Trophoblast cell (in vitro differentiated cells and primary cell): ENCODE measurements around the gene ADIRF. TPM values are rescaled to one million over a fixed set of nuclear protein-coding genes. Genes with fewer than 3 reads are reported as not detected.

Experiments used
- DNase-seq, 2 donors: peaks; one replicate each; pipeline ENCODE4 v3.0.0-alpha.2; 2016
- H2AFZ ChIP-seq: 2 replicates; pipeline ENCODE4 v1.6.1; 2013; ENCODE audit warnings: low read length, moderate library complexity, mild to moderate bottlenecking; ENCODE audit not compliant: insufficient read depth, poor library complexity
- H2AK5ac ChIP-seq: 2 replicates; pipeline ENCODE4 v1.6.1; 2013; ENCODE audit warnings: mild to moderate bottlenecking, low read length
- H2BK120ac ChIP-seq: 2 replicates; pipeline ENCODE4 v1.6.1; 2013; ENCODE audit warnings: low read length, mild to moderate bottlenecking, moderate library complexity; ENCODE audit not compliant: insufficient read depth, poor library complexity
- H2BK12ac ChIP-seq: 2 replicates; pipeline ENCODE4 v1.6.1; 2013; ENCODE audit warnings: mild to moderate bottlenecking, low read length, moderate library complexity
- H2BK5ac ChIP-seq: 2 replicates; pipeline ENCODE4 v1.6.1; 2013; ENCODE audit warnings: low read length, low read depth, moderate library complexity, mild to moderate bottlenecking; ENCODE audit not compliant: poor library complexity
- H3K14ac ChIP-seq: 2 replicates; pipeline ENCODE4 v1.6.1; 2013; ENCODE audit warnings: mild to moderate bottlenecking, low read length
- H3K18ac ChIP-seq: 2 replicates; pipeline ENCODE4 v1.6.1; 2013; ENCODE audit warnings: mild to moderate bottlenecking, low read length
- H3K23ac ChIP-seq: 2 replicates; pipeline ENCODE4 v1.6.1; 2013; ENCODE audit warnings: low read length
- H3K27ac ChIP-seq: 2 replicates; pipeline ENCODE4 v1.5.1; 2013; ENCODE audit warnings: low read depth, mild to moderate bottlenecking, inconsistent platforms, low read length, moderate library complexity
- H3K27me3 ChIP-seq: 2 replicates; pipeline ENCODE4 v1.6.1; 2013; ENCODE audit warnings: inconsistent platforms, mild to moderate bottlenecking, low read length, moderate library complexity; ENCODE audit not compliant: insufficient read depth
- H3K36me3 ChIP-seq, 2 experiments: 1 replicate in 1 of 2; 2 replicates in 1 of 2; pipeline ENCODE4 v1.6.1; 2013; ENCODE audit warnings: low read length in 2 of 2, mild to moderate bottlenecking in 2 of 2, moderate library complexity in 1 of 2; ENCODE audit not compliant: insufficient read depth in 2 of 2, control insufficient read depth in 1 of 2
- H3K4ac ChIP-seq: 2 replicates; pipeline ENCODE4 v1.6.1; 2013; ENCODE audit warnings: low read depth, mild to moderate bottlenecking, low read length, moderate library complexity
- H3K4me1 ChIP-seq, 2 experiments: 1 replicate in 1 of 2; 2 replicates in 1 of 2; pipeline ENCODE4 v1.6.1; 2013; ENCODE audit warnings: low read length in 2 of 2, mild to moderate bottlenecking in 2 of 2, moderate library complexity in 1 of 2; ENCODE audit not compliant: insufficient read depth in 2 of 2, control insufficient read depth in 1 of 2
- H3K4me2 ChIP-seq: 2 replicates; pipeline ENCODE4 v1.6.1; 2013; ENCODE audit warnings: inconsistent platforms, mild to moderate bottlenecking, low read length, moderate library complexity
- H3K4me3 ChIP-seq: 2 replicates; pipeline ENCODE4 v1.5.1; 2013; ENCODE audit warnings: mild to moderate bottlenecking, low read depth, low read length, inconsistent platforms
- H3K79me1 ChIP-seq: one replicate; pipeline ENCODE4 v1.6.1; 2013; ENCODE audit warnings: low read length
- H3K79me2 ChIP-seq: 2 replicates; pipeline ENCODE4 v1.6.1; 2013; ENCODE audit warnings: low read length, mild to moderate bottlenecking; ENCODE audit not compliant: control insufficient read depth, insufficient read depth, poor library complexity
- H3K9ac ChIP-seq: 2 replicates; pipeline ENCODE4 v1.6.1; 2013; ENCODE audit warnings: mild to moderate bottlenecking, low read length
- H3K9me3 ChIP-seq: 2 replicates; pipeline ENCODE4 v1.6.1; 2013; ENCODE audit warnings: low read depth, mild to moderate bottlenecking, control low read depth, inconsistent platforms, low read length; ENCODE audit not compliant: insufficient read depth
- H4K12ac ChIP-seq: 2 replicates; pipeline ENCODE4 v1.6.1; 2013; ENCODE audit warnings: low read depth, mild to moderate bottlenecking, low read length, moderate library complexity
- H4K8ac ChIP-seq: 2 replicates; pipeline ENCODE4 v1.6.1; 2013; ENCODE audit warnings: low read depth, mild to moderate bottlenecking, low read length, moderate library complexity
- H4K91ac ChIP-seq: one replicate; pipeline ENCODE4 v1.6.1; 2013; ENCODE audit warnings: low read depth, mild to moderate bottlenecking, low read length, moderate library complexity
- WGBS: extraction: QIAGEN DNeasy Blood & Tissue Kit; methylation state at CpG from one replicate; pipeline ENCODE4 v1.1.7; 2013; ENCODE audit warnings: missing lambda C conversion rate; ENCODE audit not compliant: insufficient read length, insufficient coverage; ENCODE audit errors: extremely low coverage; 5-methylcytosine and 5-hydroxymethylcytosine counted together
- polyA plus RNA-seq: library from polyadenylated mRNA; stranded (reverse); fragments of 200-250 nt; gene quantifications from 2 replicates; pipeline ENCODE4 v1.2.3, GENCODE V29; 2013

ADIRF gene
- 0.08 TPM in 1 of 2 replicates, not detected in the other for polyA plus RNA-seq

GRCh38 chr10:86968271-86968993, at the start of gene ADIRF:
TSS of gene ADIRF (plus strand) at chr10:86968482. CDS start at chr10:86968545, 63 bp downstream.
- H3K14ac ChIP-seq, result no peak within 1 kb of the TSS
- no peak within 1 kb of the TSS for H2AFZ ChIP-seq
- H2AK5ac ChIP-seq, result no peak within 1 kb of the TSS
- no CpG with 5 or more reads among the region's 59 CpGs for WGBS
- no peak within 1 kb of the TSS for H3K23ac ChIP-seq
- no peak within 1 kb of the TSS for H3K4me3 ChIP-seq
- H3K4ac ChIP-seq, result no peak within 1 kb of the TSS
- no peak within 1 kb of the TSS for H3K4me2 ChIP-seq
- no peak within 1 kb of the TSS for H4K12ac ChIP-seq
- no peak within 1 kb of the TSS for H4K8ac ChIP-seq
- no peaks in the 10 kb centered on the region for H3K27me3 ChIP-seq
- H2BK120ac ChIP-seq, result no peak within 1 kb of the TSS
- H3K36me3 ChIP-seq, result no peaks in the 10 kb centered on the region
- peaks cover 7% of the 10 kb centered on the region for H3K79me1 ChIP-seq
- no peak within 1 kb of the TSS for H2BK5ac ChIP-seq
- H2BK12ac ChIP-seq, result no peak within 1 kb of the TSS
- no peak within 1 kb of the TSS for H3K18ac ChIP-seq
- DNase-seq, result peak; percentile 64 to 68
- H3K27ac ChIP-seq, result no peak within 1 kb of the TSS
- H3K9ac ChIP-seq, result no peak within 1 kb of the TSS
- H3K4me1 ChIP-seq, result peaks cover 10 to 17% of the 10 kb centered on the region in 2 experiments
- H3K9me3 ChIP-seq, result no peaks in the 10 kb centered on the region
- peaks cover 5% of the 10 kb centered on the region for H3K79me2 ChIP-seq
- H4K91ac ChIP-seq, result no peak within 1 kb of the TSS

GRCh38 chr10:86922553-86922961, 45.7 kb upstream of the ADIRF start:
- no peak overlapping the region for H3K4ac ChIP-seq
- H2BK5ac ChIP-seq, result no peak overlapping the region
- no peak overlapping the region for H3K27ac ChIP-seq
- H3K9me3 ChIP-seq, result no peaks in the 10 kb centered on the region
- H3K18ac ChIP-seq, result no peak overlapping the region
- H3K4me2 ChIP-seq, result no peak overlapping the region
- no peaks in the 10 kb centered on the region for H3K79me2 ChIP-seq
- peak overlapping the region; percentile 54 for H4K8ac ChIP-seq
- H3K79me1 ChIP-seq, result no peaks in the 10 kb centered on the region
- no peak overlapping the region for H3K9ac ChIP-seq
- peak overlapping the region; percentile 7 for H3K4me3 ChIP-seq
- no CpG with 5 or more reads among the region's 9 CpGs for WGBS
- H2BK12ac ChIP-seq, result no peak overlapping the region
- peaks cover 17 to 30% of the 10 kb centered on the region in 2 experiments for H3K36me3 ChIP-seq
- no peak overlapping the region for H2AFZ ChIP-seq
- no peak overlapping the region for H3K23ac ChIP-seq
- no peak for DNase-seq
- H2AK5ac ChIP-seq, result no peak overlapping the region
- H2BK120ac ChIP-seq, result no peak overlapping the region
- peaks cover 3 to 4% of the 10 kb centered on the region in 2 experiments for H3K4me1 ChIP-seq
- no peak overlapping the region for H3K14ac ChIP-seq
- H4K91ac ChIP-seq, result no peak overlapping the region
- no peaks in the 10 kb centered on the region for H3K27me3 ChIP-seq
- no peak overlapping the region for H4K12ac ChIP-seq

DNA sequence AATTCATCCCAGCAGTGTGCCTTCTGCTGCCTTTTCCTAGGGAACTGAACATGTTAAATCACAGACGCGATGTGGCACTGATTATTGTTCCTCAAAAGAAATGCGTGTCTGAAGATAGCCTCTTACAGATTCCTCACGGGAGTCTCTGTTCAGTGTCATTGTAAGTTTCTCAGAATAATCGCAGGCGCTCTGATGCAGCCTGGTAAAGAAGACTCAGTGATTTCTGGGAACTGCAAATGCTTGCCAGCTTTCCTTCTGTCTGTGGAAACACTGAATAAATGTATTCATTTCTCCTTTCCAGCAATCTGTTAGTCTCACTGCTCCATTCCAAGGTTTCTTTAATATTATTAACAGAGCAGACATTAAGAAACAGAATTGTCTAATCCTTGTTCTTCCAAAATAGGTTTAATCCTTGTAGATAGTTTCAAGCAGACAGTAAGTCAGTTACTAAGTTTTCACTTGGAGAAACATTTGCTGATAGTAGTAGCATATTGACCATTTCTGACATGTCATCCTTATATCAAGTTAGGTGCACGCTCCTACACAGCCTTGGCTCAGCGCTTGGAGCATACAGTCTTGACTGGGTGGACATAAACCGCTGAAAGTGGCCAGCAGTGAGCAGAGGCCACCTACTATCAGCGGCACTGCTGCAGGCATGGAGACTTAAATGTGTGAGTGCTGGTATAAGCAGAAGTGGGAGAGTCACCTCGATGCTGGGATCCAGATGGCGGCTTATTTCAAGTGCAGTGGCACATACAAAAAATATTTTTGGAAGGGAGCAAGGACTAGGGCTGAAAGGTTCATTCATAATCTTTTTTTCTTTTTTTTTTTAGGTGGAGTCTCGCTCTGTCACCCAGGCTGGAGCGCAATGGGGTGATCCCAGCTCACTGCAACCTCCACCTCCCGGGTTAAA, 38.6 kb upstream of the ADIRF start:
- no peak overlapping the region for H3K18ac ChIP-seq
- no peak overlapping the region for H2BK120ac ChIP-seq
- H3K4me1 ChIP-seq, result peaks cover 0 to 2% of the 10 kb centered on the region in 2 experiments
- no peak overlapping the region for H4K91ac ChIP-seq
- H2BK5ac ChIP-seq, result no peak overlapping the region
- H3K9ac ChIP-seq, result peak overlapping the region; percentile 62
- no peak overlapping the region for H3K14ac ChIP-seq
- H3K4ac ChIP-seq, result no peak overlapping the region
- H3K9me3 ChIP-seq, result no peaks in the 10 kb centered on the region
- no peak overlapping the region for H3K23ac ChIP-seq
- no peak overlapping the region for H3K4me2 ChIP-seq
- H4K12ac ChIP-seq, result no peak overlapping the region
- H2BK12ac ChIP-seq, result no peak overlapping the region
- no peaks in the 10 kb centered on the region for H3K79me1 ChIP-seq
- H3K27me3 ChIP-seq, result no peaks in the 10 kb centered on the region
- no peak for DNase-seq
- no peak overlapping the region for H2AK5ac ChIP-seq
- no CpG with 5 or more reads among the region's 15 CpGs for WGBS
- H3K79me2 ChIP-seq, result no peaks in the 10 kb centered on the region
- peaks cover 12 to 21% of the 10 kb centered on the region in 2 experiments for H3K36me3 ChIP-seq
- no peak overlapping the region for H3K4me3 ChIP-seq
- H4K8ac ChIP-seq, result no peak overlapping the region
- H3K27ac ChIP-seq, result no peak overlapping the region
- no peak overlapping the region for H2AFZ ChIP-seq

GRCh38 chr10:86931872-86932271, 36.4 kb upstream of the ADIRF start:
- no peak overlapping the region for H2BK5ac ChIP-seq
- H3K27ac ChIP-seq, result no peak overlapping the region
- WGBS, result no CpG with 5 or more reads among the region's 1 CpG
- no peak overlapping the region for H2AK5ac ChIP-seq
- peak in 1 of 2 donors; percentile 13 for DNase-seq
- H3K79me2 ChIP-seq, result no peaks in the 10 kb centered on the region
- H4K12ac ChIP-seq, result no peak overlapping the region
- H4K8ac ChIP-seq, result no peak overlapping the region
- H2BK12ac ChIP-seq, result no peak overlapping the region
- H3K23ac ChIP-seq, result no peak overlapping the region
- no peaks in the 10 kb centered on the region for H3K79me1 ChIP-seq
- no peak overlapping the region for H3K9ac ChIP-seq
- H2AFZ ChIP-seq, result no peak overlapping the region
- H4K91ac ChIP-seq, result no peak overlapping the region
- no peak overlapping the region for H2BK120ac ChIP-seq
- H3K36me3 ChIP-seq, result peaks cover 12 to 21% of the 10 kb centered on the region in 2 experiments
- H3K27me3 ChIP-seq, result no peaks in the 10 kb centered on the region
- H3K9me3 ChIP-seq, result no peaks in the 10 kb centered on the region
- H3K18ac ChIP-seq, result no peak overlapping the region
- no peak overlapping the region for H3K4me2 ChIP-seq
- peaks cover 0 to 2% of the 10 kb centered on the region in 2 experiments for H3K4me1 ChIP-seq
- H3K14ac ChIP-seq, result no peak overlapping the region
- H3K4me3 ChIP-seq, result no peak overlapping the region
- H3K4ac ChIP-seq, result no peak overlapping the region
